ENCODE data around the gene SNED1. TPM values are rescaled to one million over a fixed set of nuclear protein-coding genes. Genes with fewer than 3 reads are reported as not detected.

The SNED1 gene
- total RNA-seq: 23.4 and 25.2 TPM in 2 replicates

- peak; percentile 90 for DNase-seq
Observed at GRCh38 chr2:240997856-240998705, at the start of gene SNED1. Gene SNED1 (plus strand): TSS chr2:240998618. CDS start chr2:240998838, 220 bp downstream.

DNA sequence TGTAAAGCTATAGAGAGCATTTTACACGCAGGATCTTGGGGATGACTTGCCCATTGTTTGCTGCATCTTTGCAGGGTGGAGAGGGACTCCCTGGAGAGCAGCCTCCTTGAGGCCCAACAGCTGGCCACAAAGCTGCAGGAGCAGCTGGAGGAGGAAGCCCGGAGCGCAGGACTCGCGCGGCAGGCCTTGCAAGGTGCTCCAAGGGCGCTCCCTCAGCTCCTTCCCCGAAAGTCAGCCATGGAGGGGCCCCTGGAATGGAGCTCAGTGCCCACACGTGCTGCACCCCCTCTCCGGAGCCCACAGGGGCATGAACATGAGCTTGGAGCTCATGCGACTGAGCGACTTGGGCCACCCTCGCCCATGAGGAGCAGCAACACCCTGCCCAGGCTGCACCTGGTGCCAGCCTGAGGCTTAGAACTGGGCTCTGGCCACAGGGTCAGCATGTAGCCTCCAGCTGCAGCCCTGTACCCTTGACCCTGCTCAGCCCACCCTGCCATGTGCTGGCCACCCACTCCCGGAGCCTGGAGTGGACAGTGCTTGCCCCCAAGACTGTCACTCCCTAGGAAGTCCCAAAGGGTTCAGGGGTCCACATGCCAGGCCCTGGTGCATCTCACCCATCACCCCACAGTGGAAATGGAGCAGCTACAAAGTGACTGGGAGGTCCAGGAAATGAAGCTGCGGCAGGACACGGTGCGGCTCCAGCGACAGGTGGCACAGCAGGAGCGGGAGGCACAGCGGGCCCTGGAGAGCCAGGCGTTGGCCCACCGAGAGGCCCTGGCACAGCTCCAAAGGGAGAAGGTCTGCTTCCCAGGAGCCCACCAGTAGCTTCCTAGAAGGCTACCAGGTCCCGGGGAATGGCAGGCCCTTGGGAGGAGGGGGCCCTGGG is 49.3 kb upstream of the SNED1 start:
- DNase-seq: no peak

- no peak for DNase-seq
Observed at GRCh38 chr2:240949791-240950705, 48.4 kb upstream of the SNED1 start.

DNA sequence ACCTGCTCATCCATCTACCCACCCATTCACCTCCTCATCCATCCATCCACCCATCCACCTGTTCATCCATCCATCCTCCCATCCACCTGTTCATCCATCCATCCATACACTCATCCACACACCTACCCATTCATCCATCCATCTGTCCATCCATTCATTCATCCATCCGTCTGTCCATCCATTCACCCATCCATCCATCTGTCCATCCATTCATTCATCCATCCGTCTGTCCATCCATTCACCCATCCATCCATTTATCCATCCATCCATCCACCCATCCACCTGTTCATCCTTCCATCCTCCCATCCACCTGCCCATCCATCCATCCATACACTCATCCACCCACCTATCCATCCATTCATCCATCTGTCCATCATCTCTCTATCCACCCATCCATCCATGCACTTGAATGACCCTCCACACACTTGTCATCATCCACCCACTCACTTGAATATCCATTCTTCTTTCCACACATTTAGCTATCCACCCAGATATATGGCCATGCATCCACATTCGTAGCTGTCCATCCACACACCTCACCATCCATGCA is 47.3 kb upstream of the SNED1 start:
- no peak for DNase-seq

DNA sequence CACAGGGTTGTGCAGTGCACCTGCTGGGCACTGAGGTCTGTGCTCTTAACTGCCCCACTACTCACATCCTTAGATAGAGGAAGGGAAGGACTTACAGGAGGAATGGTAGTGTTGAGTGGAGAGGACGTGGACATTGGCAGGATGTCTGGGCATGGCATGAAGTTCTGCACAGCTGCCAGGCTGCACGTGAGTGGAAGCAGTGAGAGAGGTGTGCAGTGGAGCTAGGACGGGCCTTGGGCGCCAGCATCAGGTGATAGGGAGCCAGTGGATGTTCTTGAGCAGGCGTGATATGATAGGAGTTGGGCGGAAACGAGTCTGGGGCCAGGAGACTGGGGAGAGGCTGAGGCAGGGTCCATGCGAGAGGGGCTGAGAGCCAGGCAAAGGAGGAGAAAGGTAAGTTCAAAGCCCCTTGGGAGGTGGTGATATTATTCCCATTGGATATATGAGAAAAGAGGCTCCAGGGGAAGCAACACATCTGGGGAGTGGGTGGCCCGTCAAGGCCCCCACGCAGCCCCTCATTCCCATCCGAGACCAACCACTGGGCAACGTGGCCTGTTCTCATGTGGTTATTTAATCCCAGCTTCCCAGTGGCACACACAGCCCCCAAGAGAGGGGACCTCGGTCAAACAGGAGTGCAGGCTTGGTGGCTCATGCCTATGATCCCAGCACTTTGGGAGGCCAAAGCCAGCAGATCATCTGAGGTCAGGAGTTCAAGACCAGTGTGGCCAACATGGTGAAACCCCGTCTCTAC is 45.7 kb upstream of the SNED1 start:
- no peak for DNase-seq

- DNase-seq: no peak
Observed at GRCh38 chr2:240953426-240954410, 44.7 kb upstream of the SNED1 start.

- no peak for DNase-seq
Observed at GRCh38 chr2:240954436-240955305, 43.7 kb upstream of the SNED1 start.

- DNase-seq: no peak
Observed at GRCh38 chr2:240955306-240956170, 42.9 kb upstream of the SNED1 start.

DNA sequence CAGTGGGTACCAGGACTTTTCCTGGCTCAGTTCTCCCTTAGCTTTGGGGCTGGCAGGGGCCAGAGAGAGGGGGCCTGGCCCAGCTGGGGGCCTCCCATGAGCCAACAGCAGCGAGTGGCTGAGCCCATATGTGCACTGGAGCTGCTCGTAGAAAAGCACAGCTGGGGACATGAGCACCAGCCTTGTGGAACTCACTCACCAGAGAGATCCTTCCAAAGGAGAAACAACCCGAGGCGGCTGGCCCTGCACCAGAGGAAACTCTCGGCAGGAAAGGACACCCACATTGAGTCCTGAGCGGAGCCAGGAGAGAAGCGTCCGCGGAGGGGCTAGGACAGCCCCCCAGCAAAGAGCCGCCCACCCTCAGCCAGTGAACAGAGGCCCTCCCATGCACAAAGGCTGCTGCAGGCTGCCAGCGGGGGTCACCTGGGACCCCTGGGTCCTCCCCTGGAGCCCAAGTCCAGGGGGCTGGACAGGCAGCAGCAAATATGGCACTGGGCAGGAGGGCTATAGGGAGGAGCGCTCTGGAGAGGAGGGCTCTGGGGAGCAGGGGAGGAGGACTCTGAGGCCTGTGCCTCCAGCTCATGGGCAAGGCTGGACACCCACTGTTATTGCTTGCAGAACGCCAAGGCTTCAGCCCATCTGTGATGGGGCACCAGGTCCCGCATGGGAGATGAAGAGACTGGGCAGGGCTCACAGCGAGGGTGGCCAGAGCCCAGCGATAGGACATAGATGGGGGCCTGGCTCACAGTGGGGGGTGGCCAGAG is 42.1 kb upstream of the SNED1 start:
- DNase-seq: no peak

DNA sequence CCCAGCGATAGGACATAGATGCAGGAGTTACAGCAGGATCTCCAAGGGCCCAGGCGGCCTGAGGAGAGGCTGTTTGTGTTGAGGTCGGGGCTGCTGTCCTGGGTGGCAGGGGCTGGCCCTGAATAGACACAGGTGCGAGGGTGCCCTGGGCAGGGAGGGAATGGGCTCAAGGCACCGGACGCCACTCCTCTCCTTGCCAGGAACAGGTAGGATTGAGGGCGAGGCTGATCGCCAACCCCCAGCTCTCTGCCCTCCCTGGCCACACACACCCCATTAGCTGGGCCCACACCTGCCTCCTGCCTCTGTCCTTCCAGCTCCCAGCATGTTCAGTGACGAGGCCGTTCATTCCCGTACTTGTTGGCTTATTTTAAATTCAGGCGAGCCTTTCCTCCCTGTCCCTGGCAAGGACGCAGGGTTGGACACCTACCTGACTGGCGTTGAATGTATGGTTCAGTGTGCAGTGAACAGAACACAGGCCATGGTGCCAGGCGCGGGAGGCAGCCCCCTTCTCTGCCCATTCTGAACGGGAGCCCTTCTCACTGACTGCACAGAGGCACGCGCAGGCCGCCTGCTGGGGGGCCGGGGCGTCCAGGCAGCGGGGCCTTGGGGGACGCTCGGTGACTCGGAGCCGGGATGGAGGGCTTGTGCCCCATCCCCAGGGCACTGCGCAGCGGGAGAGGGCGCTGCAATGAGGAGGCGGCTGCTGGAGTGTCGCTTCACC is 41.3 kb upstream of the SNED1 start:
- no peak for DNase-seq

DNA sequence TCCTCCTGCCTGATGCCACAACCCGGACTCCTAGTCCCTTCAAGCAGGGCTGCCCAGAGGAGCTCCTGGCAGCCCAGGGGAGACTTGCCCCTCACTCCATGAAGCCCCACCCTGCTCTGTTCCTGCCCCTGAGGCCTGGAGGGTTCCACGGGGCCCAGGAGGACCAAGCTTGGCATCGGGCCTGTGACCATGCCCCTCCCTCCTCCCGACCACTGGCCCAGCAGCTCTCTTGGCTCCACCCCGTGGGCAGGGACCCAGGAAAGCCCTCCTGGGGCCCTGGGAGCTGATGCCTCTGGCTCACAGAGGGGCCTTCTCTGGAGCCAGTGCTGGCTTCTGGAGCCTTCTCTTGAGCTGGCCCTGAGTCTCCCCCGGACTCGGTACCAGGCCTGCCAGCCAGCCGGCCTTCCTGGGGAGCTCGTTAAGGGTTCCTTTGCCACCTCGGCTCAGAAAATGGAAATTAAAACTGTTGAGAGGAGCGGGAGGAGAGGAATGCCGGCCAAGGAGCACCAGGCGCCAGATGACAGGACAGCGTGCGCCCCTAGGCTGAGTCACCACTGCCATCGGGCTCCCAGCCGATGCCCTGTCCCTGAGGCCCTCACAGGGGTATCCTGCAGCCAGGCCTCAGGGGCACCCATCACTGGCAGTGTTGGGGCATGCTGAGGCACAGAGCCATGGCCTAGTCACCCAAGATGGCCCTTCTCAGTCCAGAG is 40.6 kb upstream of the SNED1 start:
- DNase-seq: no peak

DNA sequence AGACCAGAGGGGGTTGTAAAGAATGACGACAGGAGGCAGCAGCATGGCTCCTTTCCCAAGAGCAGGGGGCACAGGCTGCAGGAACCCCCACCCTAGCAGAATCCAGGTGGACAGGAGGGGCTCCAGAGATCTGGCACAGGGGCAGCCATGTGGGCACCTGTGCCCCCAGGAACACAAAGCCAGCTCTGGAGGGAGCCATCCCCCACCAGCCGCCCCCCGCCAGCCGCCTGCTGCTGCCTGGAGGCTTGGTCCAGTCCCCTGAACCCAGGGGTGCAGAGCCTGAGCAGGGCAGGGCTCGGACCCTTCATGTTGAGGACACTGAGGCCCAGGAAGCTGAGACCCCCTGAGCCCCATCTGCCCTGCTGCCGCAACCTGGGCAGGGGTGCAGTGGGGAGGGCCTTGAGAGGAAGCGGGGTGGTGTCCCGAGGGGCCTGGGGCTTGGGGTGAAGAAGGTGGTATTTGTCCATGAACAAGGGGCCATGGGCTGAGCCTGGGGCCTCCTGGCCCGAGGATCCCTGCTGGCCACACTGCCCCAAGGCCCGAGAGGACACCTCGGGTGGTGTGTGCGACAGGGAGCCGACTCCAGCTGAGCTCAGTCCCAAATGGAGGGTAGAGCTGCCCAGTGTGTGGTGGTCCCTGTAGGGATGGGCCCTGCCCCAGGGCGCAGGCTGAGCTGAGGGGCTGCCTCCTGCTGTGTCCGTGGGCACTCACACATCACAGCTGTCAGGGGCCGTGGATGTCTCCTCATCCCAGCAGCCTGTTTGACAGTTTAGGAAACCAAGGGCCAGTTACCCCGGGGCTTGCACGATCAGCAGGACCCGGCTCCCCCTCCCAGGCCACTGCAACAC is 39.8 kb upstream of the SNED1 start:
- no peak for DNase-seq

DNA sequence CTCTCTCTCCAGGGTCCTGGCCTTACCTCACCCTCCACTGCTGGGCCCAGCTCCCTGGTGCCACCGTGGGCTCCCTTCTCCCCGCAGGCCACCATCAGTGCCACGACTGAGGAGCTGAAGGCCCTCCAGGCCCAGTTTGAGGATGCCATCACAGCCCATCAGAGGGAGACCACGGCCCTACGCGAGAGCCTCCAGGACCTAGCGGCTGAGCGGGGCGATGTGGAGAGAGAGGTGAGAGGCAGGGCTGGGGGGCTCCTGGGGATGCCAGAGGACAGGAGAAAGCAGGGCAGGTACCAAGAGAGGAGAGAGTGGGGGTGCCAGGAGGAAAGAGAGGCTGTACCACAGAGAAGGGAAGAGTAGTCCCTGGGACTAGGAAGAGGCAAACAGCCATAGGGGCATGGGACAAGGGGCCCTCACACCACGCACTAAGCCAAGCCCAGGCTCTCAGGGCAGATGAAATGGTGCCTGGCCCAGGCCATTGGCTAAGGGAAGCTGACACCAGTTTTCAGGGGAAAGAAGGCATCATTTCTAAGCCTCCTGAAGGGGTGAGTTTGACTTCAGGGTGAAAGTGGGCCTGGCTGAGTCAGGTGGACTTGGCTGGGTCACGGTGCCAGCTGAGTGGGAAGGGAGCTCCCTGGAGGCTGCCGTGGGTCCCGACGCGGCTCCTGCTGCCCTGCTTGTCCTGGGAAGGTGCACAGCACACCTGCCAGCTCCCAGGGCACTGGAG is 39.0 kb upstream of the SNED1 start:
- DNase-seq: no peak

- DNase-seq: no peak
Observed at GRCh38 chr2:240959941-240960308, 38.5 kb upstream of the SNED1 start.
